ENCODE results near the gene HOXB7.

Gene HOXB7

GRCh38 chr17:48577946-48578615 lies 32.7 kb downstream of the HOXB7 start, which contains the start of gene HOXB4:
HOXB4 (minus strand) TSS chr17:48578350; CDS start chr17:48578319, 31 bp downstream.
- FAIRE-seq: no peak

- FAIRE-seq: no peak
These were observed 33.4 kb downstream of the HOXB7 start for GRCh38 chr17:48577330-48577945.

- no peak for FAIRE-seq
These were observed 34.1 kb downstream of the HOXB7 start for GRCh38 chr17:48576479-48577309.

GRCh38 chr17:48575673-48576478 lies 34.9 kb downstream of the HOXB7 start:
- FAIRE-seq: no peak

GRCh38 chr17:48575066-48575582 lies 35.7 kb downstream of the HOXB7 start:
- no peak for FAIRE-seq

GRCh38 chr17:48574505-48575065 lies 36.2 kb downstream of the HOXB7 start:
- FAIRE-seq: no peak

GRCh38 chr17:48571826-48572417 lies 38.9 kb downstream of the HOXB7 start:
- FAIRE-seq: no peak

- FAIRE-seq: peak; percentile 23
These were observed 39.6 kb downstream of the HOXB7 start for GRCh38 chr17:48571024-48571818.

GRCh38 chr17:48570325-48571023 lies 40.3 kb downstream of the HOXB7 start:
- no peak for FAIRE-seq

GRCh38 chr17:48569674-48570324 lies 41.0 kb downstream of the HOXB7 start:
- FAIRE-seq: no peak

GRCh38 chr17:48569240-48569582 lies 41.6 kb downstream of the HOXB7 start:
- FAIRE-seq: no peak

- FAIRE-seq: no peak
These were observed 42.1 kb downstream of the HOXB7 start for GRCh38 chr17:48568499-48569239.

- FAIRE-seq: no peak
These were observed 43.0 kb downstream of the HOXB7 start for GRCh38 chr17:48567646-48568354.

- FAIRE-seq: no peak
These were observed 43.6 kb downstream of the HOXB7 start for GRCh38 chr17:48567209-48567608.

GRCh38 chr17:48566717-48567116 lies 44.1 kb downstream of the HOXB7 start:
- no peak for FAIRE-seq

- FAIRE-seq: no peak
These were observed 44.7 kb downstream of the HOXB7 start for GRCh38 chr17:48565925-48566710.

- FAIRE-seq: no peak
These were observed 45.7 kb downstream of the HOXB7 start for GRCh38 chr17:48565022-48565554.

All from TTC549 (cell line).